ENCODE data around the gene RAB3C. TPM values are rescaled to one million over a fixed set of nuclear protein-coding genes. Genes with fewer than 3 reads are reported as not detected.

The RAB3C gene
- total RNA-seq, 4 donors from 2014 or later: 0.33 to 3.4 (median 1.4) TPM

DNA sequence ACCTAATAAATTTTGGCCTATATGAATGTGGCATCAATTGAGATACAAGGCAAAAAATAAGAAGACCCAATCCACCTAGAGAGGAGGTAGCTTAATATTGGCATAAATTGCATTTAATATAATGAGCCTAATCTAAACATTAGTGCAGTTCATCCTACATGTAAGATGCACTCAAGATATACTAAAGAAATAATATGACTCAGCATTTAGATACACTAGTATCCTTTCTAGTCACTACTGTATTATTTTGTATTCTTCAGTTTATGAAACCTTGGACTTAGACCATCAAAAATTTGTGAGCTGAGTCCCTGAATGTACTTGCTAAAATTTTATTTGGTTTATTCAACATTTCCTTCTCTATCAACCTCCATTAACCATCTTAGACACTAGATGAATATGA, 104.7 kb downstream of the RAB3C start:
- TF ChIP-seq CTCF (IDR thresholded peaks at IDR 0.05; ENCODE audit: low read depth): no peak

DNA sequence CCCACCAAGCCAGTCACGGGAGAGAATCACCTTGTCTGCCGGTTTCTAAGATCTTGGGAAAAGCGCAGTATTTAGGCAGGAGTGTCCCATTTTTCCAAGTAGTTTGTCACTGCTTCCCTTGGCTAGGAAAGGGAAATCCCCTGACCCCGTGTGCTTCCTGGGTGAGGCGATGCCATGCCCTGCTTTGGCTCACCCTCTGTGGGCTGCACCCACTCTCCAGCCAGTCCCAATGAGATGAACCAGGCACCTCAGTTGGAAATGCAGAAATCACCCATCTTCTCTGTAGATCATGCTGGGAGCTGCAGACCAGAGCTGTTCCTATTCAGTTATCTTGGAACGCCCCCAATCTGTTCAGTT, 116.9 kb downstream of the RAB3C start:
- TF ChIP-seq CTCF (IDR thresholded peaks at IDR 0.05; ENCODE audit: low read depth): no peak

DNA sequence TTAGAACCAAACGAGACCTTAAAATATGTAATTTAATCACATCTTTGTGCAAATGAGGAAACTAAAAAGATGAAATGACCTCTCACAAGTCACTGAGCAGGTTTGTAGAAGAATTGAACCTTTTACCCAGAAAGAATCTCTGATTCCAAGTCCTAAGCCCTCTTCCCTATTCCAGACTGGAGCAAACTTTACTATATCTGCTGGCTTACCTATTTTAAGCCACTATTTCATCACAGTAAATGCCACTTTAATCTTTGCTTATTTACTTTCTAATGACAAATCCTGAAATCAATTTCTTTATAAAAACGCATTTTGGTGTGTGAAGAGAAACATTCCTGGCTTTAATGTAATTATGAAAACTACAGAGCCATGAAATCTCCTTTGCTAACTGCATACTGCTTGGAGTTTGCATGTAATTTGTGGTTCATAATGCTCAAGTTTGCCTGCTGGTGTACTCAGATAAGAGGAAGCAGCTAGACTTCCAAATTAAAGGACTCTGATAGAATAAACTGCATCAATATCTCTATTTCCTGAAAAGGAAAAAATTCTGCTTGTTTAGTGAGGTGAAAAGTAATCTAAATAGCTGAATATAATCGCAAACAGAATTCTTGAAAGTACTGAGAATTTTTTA, 121.2 kb downstream of the RAB3C start:
- TF ChIP-seq CTCF (IDR thresholded peaks at IDR 0.05; ENCODE audit: low read depth): no peak

DNA sequence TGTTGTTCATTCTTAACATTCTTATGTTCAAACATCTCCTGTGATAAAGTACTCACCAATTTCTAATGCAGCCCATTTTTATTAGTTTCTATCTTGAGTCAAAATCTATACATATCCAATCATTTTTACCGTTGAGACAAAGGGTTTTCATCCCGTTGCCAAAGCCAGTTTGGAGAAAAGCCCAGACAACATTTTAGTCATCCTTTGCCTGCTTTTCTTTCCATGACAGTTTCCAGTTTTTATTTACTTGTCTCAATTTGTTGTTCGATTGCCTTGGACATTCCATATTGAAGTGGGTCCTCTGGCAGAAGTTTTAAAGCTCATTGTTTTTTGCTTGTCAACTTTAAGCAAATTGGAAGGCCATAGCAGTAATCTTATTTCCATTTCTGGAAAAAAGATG, 123.9 kb downstream of the RAB3C start:
- no peak for TF ChIP-seq CTCF (IDR thresholded peaks at IDR 0.05; ENCODE audit: low read depth)

- TF ChIP-seq CTCF (IDR thresholded peaks at IDR 0.05; ENCODE audit: low read depth): no peak
These were observed 125.6 kb downstream of the RAB3C start for GRCh38 chr5:58708456-58708855.

DNA sequence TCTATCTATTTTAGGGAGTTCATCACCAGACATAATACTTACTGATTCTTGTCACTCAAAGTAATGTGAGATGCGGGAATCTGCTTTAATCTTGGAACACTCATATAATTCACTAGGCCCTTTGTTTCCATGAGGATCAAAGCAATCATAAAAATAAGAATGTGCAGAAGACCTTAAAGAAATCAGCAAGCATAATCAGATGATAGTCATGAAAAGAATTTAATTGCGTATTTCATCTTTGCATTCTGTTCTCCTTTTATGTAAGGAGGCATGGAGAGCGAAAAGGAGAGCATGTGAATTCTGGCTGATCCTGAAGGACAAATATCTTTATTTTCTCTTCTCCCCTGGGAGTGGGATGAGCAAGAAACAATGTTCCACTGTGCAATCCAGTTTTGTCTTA, 128.0 kb downstream of the RAB3C start:
- no peak for TF ChIP-seq CTCF (IDR thresholded peaks at IDR 0.05; ENCODE audit: low read depth)

DNA sequence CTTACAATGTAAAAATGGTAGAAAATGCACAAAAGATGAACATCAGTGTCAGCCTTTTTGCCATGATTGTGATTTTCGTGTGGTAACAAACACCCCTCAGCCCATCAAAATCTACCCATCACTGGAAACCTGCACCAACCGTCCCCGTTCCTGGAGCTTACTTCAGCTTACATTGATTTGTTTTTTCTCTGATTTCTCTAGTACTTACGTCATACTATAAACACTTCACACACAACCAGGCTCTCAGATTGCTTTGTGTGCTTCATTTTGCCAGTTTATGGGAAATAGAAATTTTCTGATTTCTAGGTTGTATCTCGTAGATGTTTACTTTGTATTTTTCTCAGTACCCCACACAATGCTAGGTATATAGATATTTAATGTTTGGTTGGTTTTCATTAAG, 129.1 kb downstream of the RAB3C start:
- no peak for TF ChIP-seq CTCF (IDR thresholded peaks at IDR 0.05; ENCODE audit: low read depth)
